ENCODE data around the gene NTM. TPM values are rescaled to one million over a fixed set of nuclear protein-coding genes. Genes with fewer than 3 reads are reported as not detected.

NTM gene
- total RNA-seq, 1 experiment from 2014 or later: 16.4 TPM

- ATAC-seq: no peak
- no peak overlapping the region for H3K4me3 Mint-ChIP-seq
- no peak overlapping the region for H3K27ac Mint-ChIP-seq
- DNase-seq (ENCODE audit: low spot score): no peak
- no peaks in the 10 kb centered on the region for H3K36me3 Mint-ChIP-seq
- TF ChIP-seq FOXK1 (CRISPR knock-in tag; IDR thresholded peaks at IDR 0.05): no peak
- TF ChIP-seq NFE2L1 (CRISPR knock-in tag; IDR thresholded peaks at IDR 0.05): no peak
- no peak for TF ChIP-seq ZNF532 (CRISPR knock-in tag; IDR thresholded peaks at IDR 0.05; ENCODE audit: borderline replicate concordance)
- TF ChIP-seq ATF2 (CRISPR knock-in tag; IDR thresholded peaks at IDR 0.05; ENCODE audit: borderline replicate concordance, low read depth): no peak
- no peak for TF ChIP-seq E2F1 (CRISPR knock-in tag; IDR thresholded peaks at IDR 0.05)
- no peak for TF ChIP-seq EMX1 (CRISPR knock-in tag; IDR thresholded peaks at IDR 0.05)
- no peak for TF ChIP-seq ZNF425 (CRISPR knock-in tag; conservative IDR thresholded peaks at IDR 0.05)
- H3K4me1 Mint-ChIP-seq: peaks cover 28% of the 10 kb centered on the region
- POLR2A ChIA-PET: no interaction called here
- no peaks in the 10 kb centered on the region for H3K9me3 Mint-ChIP-seq
- peaks cover 30% of the 10 kb centered on the region for H3K27me3 Mint-ChIP-seq (ENCODE audit: low read depth)
- CTCF ChIA-PET: interaction anchor here (0.8 to 1.3 kb wide), 2 partner anchors 42 to 74 kb away, joined by 4 read pairs; no protein-coding TSS in a partner anchor
These were observed 244.2 kb downstream of the NTM start for GRCh38 chr11:131614631-131615030.

- H3K36me3 Mint-ChIP-seq: no peaks in the 10 kb centered on the region
- no peak for TF ChIP-seq USF2 (CRISPR knock-in tag; IDR thresholded peaks at IDR 0.05)
- TF ChIP-seq ZBTB21 (CRISPR knock-in tag; IDR thresholded peaks at IDR 0.05; ENCODE audit: borderline replicate concordance): no peak
- TF ChIP-seq ZNF512 (CRISPR knock-in tag; IDR thresholded peaks at IDR 0.05; ENCODE audit: borderline replicate concordance): no peak
- TF ChIP-seq STAT6 (CRISPR knock-in tag; conservative IDR thresholded peaks at IDR 0.05; ENCODE audit: low read depth): no peak
- no peak for TF ChIP-seq PRDM15 (CRISPR knock-in tag; IDR thresholded peaks at IDR 0.05)
- no peak for TF ChIP-seq TCF7 (CRISPR knock-in tag; IDR thresholded peaks at IDR 0.05; ENCODE audit: low read depth)
- H3K9me3 Mint-ChIP-seq: no peaks in the 10 kb centered on the region
- ATAC-seq (no peak), DNase-seq (ENCODE audit: low spot score) (no peak)
- H3K4me3 Mint-ChIP-seq: no peak overlapping the region
- peaks cover 21% of the 10 kb centered on the region for H3K4me1 Mint-ChIP-seq
- peaks cover 20% of the 10 kb centered on the region for H3K27me3 Mint-ChIP-seq (ENCODE audit: low read depth)
- ChIA-PET POLR2A (no interaction called here), CTCF (interaction anchor here (1.6 kb wide), 1 partner anchor 59 kb away, joined by 5 read pairs; no protein-coding TSS in a partner anchor)
- no peak overlapping the region for H3K27ac Mint-ChIP-seq
These were observed 245.2 kb downstream of the NTM start for GRCh38 chr11:131615611-131616010.
